GM19351 (cell line): Measurements from ENCODE around the gene HMGXB3.

Experiments used
- ATAC-seq: cut with Tn5 transposase; IDR thresholded peaks from one replicate; pipeline ENCODE4 v1.9.1; 2021; ENCODE audit warnings: mild to moderate bottlenecking, moderate library complexity; ENCODE audit not compliant: unreplicated experiment

Gene HMGXB3

DNA sequence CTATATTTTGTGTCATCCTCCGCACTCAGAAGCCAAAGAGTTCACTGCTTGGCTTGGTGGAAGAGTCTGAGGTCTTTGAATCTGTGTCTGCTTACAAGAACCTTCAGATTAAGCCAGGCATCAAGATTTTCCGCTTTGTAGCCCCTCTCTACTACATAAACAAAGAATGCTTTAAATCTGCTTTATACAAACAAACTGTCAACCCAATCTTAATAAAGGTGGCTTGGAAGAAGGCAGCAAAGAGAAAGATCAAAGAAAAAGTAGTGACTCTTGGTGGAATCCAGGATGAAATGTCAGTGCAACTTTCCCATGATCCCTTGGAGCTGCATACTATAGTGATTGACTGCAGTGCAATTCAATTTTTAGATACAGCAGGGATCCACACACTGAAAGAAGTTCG, 19.3 kb upstream of the HMGXB3 start:
- ATAC-seq, result no peak

DNA sequence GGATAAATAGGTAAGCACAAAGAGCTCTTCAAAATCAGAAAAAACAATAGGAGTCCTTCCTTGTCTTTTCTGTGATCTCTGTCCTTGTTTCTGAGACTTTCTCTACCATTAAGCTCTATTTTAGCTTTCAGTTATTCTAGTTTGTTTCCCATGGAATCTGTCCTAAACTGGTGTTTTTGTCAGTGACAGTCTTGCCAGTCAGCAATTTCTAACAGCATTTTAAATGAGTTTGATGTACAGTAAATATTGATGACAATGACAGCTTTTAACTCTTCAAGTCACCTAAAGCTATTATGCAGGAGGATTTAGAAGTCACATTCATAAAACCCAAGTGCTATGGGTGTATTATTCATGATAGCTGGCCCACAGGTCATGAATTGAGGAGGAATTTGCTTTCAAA, 18.0 kb upstream of the HMGXB3 start:
- no peak for ATAC-seq

DNA sequence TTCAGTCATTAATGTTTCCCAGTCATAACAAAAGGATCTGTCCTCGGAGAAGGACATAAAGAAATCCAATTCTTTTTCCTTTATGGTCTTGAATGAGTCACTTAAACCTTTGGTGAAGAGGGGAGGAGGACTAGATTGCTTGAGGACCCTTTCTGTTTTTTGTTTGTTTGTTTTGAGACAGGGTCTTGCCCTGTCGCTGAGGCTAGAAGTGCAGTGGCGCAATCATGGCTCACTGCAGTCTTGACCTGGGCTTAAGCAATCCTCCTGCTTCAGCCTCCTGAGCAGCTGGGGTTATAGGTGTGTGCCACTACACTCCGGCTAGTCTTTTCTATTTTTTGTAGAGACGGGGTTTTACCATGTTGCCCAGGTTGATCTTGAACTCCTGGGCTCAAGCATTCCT, 12.4 kb upstream of the HMGXB3 start:
- no peak for ATAC-seq

DNA sequence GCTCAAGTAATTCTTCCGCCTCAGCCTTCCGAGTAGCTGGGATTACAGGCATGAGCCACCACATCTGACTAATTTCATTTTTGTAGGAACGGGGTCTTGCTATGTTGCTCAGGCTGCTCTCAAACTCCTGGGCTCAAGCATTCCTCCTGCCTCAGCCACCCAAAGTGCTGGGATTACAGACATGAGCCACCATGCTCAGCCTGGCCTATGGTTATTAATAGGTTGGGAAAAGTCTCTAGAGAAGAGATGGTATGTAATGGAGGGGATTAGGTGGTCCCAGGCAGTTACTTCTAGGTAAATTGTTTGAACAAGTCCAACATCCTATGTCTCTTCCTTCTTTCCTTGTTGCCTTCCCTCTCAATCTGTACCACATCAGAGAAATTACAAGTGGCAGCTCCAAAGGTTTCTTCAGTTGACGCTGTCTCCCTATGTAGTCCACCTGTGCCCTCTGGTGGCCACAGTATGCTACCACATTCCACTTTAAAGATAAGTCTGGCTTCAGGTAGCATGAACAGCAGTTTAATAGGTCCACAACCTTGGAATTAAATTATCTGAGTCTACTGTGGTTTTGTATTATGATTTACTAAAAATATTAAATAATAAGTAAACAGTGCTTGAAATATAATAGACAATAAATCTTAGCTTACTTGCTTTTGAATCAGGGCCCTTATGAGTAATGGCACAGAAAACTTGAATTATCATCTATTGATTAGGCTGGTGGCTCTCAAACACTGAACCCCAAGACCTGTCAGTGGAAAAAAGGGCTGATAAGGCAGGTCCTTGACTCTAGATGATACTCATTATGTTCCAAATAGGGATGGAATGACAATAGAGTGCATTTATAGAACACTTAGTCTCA, 9.8 kb upstream of the HMGXB3 start:
- peak; percentile 85 for ATAC-seq

DNA sequence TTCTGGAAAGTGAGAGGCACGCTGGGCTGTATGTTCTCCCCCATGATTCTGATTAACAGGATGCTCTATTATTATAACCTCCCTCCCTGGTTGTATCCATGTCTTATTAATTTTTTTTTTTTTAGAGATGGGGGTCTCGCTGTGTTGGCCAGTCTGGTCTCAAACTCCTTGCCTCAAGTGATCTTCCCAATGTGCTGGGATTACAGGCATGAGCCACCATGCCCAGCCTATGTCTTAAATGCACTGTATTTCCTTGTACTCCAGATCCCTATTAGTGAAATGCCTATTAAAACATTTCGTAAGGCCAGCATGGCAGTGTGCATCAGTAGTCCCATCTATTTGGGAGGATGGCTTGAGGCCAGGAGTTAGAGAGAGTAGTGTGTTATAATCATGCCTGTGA, 7.1 kb upstream of the HMGXB3 start:
- no peak for ATAC-seq

DNA sequence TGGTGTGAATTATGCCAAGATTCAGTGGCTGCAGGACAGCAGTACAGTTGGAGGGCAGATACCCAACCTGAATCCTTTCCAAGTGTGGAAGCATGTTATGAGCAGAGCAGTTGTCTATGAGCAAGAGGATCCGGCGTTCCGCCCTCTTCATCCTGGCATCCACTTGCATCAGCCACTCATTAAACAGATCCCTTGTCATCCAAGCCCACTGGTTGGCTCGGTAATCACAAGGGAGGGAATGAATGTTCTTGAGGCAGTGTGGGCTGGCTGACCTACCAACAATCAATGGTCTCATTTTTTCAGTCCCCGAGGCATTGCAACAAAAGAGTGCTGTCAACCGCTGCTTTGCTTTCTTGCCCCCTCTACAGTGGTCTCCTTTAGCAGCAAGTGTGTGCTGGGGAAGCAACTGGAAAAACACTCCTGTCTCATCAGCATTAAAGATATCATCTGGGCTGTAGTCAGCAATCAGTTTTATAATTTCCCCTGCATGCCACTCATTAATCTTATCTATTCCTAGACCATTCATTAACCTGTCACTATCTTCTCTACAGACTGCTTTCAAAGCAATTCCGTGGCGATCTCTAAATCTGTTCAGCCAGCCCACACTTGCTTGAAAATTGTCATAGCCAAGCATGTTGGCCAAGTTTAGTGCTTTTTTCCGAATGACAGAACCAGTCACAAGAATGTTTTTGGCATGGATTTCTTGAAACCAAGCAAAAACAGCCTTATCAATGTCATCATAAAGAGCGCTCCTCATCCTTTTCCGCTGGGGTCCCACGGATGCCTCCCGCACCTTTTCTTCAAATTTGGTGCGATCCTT, 4.9 kb upstream of the HMGXB3 start:
- ATAC-seq, result no peak

DNA sequence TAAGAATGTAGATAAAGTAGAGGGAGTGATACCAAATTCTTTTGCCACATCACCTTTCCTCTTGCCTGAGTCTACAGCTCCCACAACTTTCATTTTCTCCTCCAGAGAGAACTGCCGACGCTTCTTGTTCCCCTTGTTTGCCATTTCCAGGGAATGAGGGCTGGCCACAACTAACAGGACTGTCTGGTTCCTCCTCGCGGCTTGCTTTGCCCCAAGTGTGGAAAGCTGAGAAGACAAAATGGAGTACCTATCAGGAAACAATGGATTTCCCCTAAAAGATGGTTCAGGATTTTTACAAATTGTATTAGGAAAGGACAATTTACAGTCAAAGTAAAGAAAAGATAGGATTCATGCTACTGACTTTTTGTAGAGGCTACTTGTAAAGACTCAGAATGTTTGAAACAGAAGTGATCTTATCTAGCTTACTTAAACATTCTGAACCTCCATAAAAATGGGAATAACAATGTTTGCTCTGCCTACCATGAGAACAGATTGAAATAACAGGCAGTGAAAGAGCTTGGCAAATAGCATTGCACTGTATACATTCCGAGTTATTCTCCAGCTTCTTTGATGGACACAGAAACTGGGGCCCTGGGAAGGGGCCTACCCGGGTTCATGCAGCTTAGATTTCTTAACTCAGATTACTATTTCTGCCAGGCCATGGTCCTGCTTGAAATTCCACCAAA, 4.2 kb upstream of the HMGXB3 start:
- ATAC-seq, result no peak

DNA sequence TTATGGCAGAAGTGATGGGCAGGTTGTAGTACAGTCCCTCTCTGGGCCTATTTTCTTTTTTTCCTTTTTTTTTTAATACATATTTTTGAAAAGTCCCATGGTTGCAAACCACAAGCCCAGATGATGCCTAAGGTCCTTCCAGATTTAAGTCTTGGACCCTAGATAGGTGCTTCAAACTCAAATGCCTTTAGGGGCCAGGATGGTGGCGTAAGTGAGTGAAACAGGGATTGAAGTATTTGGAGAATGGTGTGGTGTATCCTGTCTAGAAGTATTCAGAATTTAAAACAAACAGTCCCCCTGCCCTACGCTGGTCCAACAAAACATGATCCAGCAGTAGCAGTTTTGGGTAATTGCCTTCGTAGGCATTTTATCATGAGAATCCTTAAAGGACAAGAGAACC, 2.3 kb upstream of the HMGXB3 start:
- ATAC-seq, result no peak

DNA sequence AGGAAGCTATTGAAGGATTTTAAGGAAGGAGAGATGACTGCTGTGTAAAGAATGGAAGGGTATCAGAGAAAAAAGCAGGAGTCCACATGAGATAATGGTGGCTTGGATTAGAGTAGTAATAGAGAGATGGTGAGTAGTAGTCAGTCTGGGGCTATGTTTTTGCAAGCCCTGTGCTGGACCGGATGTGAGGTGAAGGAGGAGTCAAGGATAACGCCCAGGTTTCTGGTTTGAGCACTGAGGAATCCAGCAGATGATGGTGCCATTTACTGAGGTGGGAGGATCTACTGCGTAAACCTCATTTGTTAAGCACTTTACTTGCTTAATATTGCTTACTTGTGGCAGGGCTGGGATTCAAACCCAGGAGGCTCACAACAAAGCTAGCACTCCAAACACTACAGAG, 1.2 kb upstream of the HMGXB3 start:
- no peak for ATAC-seq

DNA sequence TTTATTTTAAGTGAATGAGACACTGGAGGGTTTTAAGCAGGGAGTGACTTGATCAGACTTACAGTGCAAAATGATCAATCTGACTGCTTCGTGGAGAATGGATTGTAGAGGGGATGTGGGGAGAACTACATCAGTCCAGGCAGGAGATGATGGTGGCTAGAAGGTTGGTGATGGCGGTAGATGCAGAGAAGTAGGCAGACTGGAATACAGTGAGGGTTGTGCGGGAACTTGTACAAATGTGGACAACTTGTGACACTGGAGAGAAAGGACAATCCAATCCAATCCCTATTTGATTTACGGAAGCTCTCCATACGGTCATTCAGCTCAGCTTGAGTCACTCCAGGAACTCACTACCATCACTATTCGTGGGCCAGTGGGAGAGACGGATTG, 678 bp upstream of the HMGXB3 start:
- ATAC-seq, result no peak

DNA sequence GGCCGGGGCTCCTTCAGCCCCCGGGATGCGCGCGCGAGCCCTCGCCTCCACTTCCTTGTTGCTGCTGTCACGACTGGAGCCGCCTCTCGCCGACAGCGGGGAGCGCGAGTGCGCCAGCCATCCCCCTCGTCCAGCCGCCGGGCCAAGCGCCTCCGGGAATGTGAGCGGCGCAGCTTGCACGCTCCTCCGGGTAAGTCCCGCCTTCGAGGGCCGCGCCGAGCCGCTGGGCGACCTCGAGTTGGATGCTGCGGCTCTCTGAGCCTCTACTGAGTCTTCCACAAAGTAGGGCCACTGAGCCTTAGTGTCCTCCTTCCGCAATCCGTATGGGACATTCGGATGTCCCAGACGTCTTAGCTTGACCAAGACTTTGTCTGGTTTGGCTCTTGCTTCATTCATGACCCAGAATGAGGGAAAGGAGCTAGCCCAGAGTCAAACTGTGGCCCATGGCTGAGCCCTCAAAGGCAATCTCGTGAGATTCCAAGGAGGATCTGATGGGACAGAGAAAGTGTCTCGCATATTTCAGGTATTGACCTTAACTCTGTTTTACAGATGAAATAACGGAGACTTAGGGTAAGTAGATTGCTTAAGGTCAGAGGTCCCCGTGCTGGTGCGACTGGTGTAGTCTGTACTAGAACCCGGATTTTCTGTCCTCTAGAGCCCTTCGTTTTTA, 586 bp downstream of the HMGXB3 start:
- peak; percentile 1 for ATAC-seq

DNA sequence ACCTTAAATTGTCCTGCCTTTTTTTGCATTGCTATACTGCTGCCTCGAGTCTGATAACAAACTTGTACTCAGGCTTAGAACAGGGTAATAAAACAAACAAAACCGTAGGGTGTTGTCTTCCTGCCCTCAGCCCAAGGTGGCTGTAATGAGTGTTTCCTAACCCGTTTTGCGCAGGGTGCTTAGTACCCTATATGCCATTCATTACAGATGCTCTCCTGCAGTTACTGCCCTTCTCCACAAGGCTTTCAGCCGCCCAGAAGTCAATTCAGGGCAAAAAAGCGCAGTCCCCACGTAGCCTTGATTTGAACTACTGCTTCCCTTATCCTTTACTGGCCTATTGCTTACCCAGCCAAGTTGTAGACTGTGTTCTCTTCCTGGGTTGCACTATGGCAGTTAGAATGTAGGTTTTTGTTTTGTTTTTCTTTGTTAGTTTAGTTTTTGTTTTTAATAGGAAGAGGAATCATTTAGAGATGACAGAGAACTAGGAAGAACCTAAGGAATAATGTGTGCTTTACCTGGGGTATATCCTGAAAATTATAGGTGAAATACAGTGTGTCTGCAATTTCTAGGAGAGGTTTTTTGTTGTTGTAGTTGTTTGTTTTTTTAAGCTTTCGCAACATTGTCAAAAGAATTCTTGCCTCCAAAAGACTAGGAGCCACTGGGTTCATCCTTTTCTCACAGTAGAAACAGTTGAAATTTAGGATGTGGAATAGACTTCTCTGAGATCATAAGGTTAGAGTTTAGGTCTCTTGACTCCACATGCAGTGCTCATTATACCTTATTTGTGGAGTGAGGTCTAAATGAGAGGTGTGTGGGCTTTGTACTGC, 1.3 kb downstream of the HMGXB3 start:
- peak; percentile 63 for ATAC-seq

DNA sequence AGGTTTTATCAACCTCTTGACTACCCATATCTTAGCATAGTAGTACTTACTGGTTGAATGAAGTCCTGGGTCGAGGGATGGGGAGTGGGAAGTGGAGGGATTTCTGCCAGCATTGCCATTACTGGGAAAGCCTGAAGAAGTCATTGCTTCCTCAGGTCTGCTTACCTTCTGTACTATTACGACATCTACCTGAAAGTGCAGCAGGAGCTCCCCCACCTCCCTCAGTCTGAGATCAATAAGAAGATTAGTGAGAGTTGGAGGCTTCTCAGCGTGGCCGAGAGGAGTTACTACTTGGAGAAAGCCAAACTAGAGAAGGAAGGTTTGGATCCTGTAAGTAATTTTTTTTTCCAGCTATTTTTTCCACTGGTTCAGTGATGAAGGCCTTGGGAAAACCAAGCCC, 5.8 kb downstream of the HMGXB3 start:
- ATAC-seq, result no peak

DNA sequence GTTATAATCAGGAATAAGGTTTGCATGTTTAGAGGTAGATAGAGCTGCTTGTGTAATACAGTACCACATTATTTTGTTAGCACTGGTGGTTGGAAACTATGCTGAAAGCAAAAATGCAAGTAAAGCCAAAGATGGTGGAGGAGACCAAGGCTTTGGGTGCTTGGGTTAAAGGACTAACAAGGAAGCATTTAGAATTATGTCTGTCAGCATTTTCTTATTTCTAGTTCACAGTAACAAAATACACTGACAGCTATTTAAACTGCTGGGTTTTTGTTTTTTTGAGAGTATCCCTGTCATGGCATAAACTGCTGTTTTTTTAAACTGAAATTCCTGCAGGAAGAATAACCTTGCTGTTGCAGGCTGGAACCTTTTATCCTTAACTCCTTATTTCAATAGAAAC, 6.5 kb downstream of the HMGXB3 start:
- ATAC-seq, result no peak

DNA sequence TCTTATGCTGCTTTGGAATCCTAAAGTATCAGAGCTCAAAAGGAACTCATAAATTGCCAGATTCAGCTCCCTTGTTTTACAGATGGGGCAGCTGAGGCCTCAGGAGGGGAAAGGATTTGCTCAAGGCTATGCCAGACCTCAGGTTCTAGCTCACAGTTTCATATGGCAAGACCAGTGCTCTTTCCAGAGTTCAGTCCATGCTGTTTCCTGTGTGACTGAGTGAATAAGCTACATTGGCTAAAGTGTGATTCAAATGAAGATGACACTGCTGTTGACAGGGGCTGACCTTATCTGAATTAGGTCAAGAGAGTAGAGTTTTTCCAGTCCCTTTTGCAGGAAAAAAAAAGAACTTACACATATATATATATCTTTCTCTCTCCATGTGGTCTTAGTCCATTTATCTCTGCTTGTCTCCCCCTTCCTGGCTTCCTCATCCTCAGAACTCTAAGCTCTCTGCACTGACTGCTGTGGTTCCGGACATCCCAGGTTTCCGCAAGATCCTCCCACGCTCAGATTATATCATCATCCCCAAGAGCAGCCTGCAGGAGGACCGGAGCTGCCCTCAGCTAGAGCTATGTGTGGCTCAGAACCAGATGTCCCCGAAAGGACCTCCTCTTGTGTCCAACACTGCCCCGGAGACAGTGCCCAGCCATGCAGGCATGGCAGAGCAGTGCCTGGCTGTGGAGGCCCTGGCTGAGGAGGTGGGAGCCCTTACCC, 9.3 kb downstream of the HMGXB3 start:
- ATAC-seq, result no peak

DNA sequence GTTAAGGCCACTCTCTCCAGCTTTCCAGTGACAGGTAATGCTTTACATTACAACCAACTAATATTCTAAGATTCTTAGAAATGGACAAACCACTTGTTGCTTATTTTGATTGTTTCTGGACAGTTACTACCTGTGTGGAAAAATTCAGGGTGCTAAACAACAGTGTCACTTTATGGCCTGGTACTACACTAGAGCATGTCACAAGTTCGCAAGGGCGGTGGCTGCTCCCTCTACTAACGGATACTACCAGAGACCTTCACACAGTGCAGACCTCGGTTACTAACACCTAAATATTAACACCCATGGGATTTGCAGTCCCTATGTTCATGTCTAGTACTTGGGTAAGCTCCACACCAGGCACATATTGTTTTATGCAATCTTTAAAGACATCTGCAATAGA, 13.4 kb downstream of the HMGXB3 start:
- no peak for ATAC-seq

DNA sequence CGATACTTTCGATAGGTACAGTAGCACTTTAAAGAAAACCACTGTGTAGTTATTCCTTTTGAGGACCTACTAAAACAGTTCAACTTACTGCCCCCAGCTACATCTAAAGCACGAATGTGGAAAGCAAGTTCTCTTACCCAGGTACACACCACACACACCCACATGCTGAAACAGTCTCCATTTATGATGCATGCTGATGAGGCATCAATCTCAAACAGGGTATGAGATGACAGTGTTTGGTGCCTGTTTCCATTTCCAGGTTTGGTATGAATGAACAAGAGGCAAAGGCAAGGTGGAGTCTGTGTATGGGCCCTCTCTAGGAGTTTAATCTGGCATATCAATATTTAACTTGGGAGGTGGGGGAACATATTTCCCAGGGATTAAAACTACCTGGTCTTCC, 13.9 kb downstream of the HMGXB3 start:
- ATAC-seq, result no peak

DNA sequence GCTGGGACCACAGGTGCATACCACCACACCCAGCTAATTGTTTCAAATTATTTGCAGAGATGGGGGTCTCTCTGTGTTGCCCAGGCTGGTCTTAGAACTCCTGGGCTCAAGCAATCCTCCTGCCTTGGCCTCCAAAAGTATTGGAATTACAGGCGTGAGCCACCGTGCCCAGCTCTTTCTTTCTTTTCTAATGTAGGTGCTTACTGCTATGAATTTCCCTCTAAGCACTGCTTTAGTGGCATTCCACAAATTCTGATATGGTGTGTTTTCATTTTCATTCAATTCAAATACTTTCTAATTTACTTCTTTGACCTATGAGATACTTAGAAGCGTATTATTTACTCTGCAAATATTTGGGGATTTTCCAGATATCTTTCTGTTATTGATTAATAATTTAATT, 14.9 kb downstream of the HMGXB3 start:
- no peak for ATAC-seq

DNA sequence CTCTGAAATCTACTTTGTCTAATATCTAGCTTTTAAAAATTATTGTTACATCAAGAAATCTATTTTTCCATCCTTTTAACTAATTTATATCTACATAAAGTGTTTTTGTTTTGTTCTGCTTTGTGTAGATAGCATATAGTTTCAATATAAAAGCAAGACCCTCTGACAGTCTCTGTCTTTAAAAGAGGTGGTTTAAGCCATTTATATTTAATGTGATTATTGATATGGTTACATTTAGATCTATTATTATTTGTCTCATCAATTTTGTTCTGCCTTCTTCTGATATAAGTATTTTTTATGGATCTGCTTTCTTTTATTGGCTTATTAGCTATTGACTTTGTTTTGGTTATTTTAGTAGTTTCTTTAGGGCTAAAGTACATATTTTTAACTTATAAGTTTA, 16.0 kb downstream of the HMGXB3 start:
- ATAC-seq, result no peak
